Measurements from ENCODE around the gene TRIM8. TPM values are rescaled to one million over a fixed set of nuclear protein-coding genes. Genes with fewer than 3 reads are reported as not detected.

TRIM8 gene
- total and polyA plus RNA-seq, 9 of the 15 experiments (the other 6 are each of a cell fraction or from before 2014, with no cell fraction given): 1.7 to 26.0 (median 9.1) TPM

GRCh38 chr10:102681696-102682095, 37.4 kb downstream of the TRIM8 start:
- no peaks in the 10 kb centered on the region for H3K9me1 ChIP-seq (ENCODE audit: control insufficient read depth, insufficient read depth, low read length)
- intact Hi-C loops (cut with micrococcal nuclease) (no loop called here), in situ Hi-C loops (cut with MboI) (no loop called here)
- peak overlapping the region in 1 of 2 experiments; percentile 64; a peak in 1 of 4 replicates for H3K9ac ChIP-seq (ENCODE audit: insufficient read depth in 1 of 2, low read depth in 2 of 2, low read length in 2 of 2)
- no peaks in the 10 kb centered on the region for H3K9me3 ChIP-seq (replicated peaks; ENCODE audit: control insufficient read depth, insufficient read depth, low read depth, low read length)
- H3K27me3 ChIP-seq (ENCODE audit: control insufficient read depth in 2 of 2, insufficient read depth in 2 of 2, low read length in 2 of 2): no peaks in the 10 kb centered on the region
- FAIRE-seq (no peak), ATAC-seq (no peak), DNase-seq (ENCODE audit: extremely low read depth in 1 of 4, low spot score in 3 of 4) (peak in 1 of 4 experiments; percentile 23)
- peaks cover 9 to 14% of the 10 kb centered on the region in 2 experiments for H3K4me1 ChIP-seq (replicated peaks in 1 of 2; ENCODE audit: control insufficient read depth in 2 of 2, insufficient read depth in 2 of 2, low read length in 2 of 2)
- H3K4me2 ChIP-seq (ENCODE audit: insufficient read depth, low read length): no peak overlapping the region
- H3K79me2 ChIP-seq (ENCODE audit: control insufficient read depth, insufficient read depth, low read length): no peaks in the 10 kb centered on the region
- BruUV-seq (replicated peaks): no TSS peak
- ChIA-PET CTCF (ENCODE audit: low intra/inter-chr PET ratio) (no interaction called here), POLR2A (interaction anchor here (0.6 kb wide), 1 partner anchor 51 kb away, joined by 4 read pairs; no protein-coding TSS in a partner anchor)
- no peak overlapping the region for H3K4me3 ChIP-seq
- H3K27ac ChIP-seq (ENCODE audit: extremely low read depth, low read depth, low read length): no peak overlapping the region
- TF ChIP-seq UBTF (IDR thresholded peaks at IDR 0.05; ENCODE audit: borderline replicate concordance in 1 of 2, low read depth in 2 of 2, low read length in 2 of 2) (no peak), FOXK2 (conservative IDR thresholded peaks at IDR 0.05 in 1 of 2, IDR thresholded peaks at IDR 0.05 in 1 of 2; ENCODE audit: low read depth in 2 of 2) (no peak), ZNF324 (CRISPR knock-in tag; IDR thresholded peaks at IDR 0.05) (no peak), SMAD3 (CRISPR knock-in tag; conservative IDR thresholded peaks at IDR 0.05) (no peak), RBFOX2 (IDR thresholded peaks at IDR 0.05; ENCODE audit: low read depth, low read length) (no peak), NFIC (IDR thresholded peaks at IDR 0.05) (peak; percentile 71), ZNF395 (CRISPR knock-in tag; IDR thresholded peaks at IDR 0.05) (no peak), CHCHD3 (CRISPR knock-in tag; IDR thresholded peaks at IDR 0.05) (no peak)
- no peaks in the 10 kb centered on the region for H4K20me1 ChIP-seq (replicated peaks; ENCODE audit: control insufficient read depth, insufficient read depth, low read length)
- WGBS (ENCODE audit: insufficient coverage, low coverage, missing lambda C conversion rate): 29% methylated on average over 5 of the region's 5 CpGs
- H2AFZ ChIP-seq (ENCODE audit: low read depth, low read length): no peak overlapping the region
- H3K36me3 ChIP-seq (ENCODE audit: control insufficient read depth, insufficient read depth, low read length): peaks cover 5% of the 10 kb centered on the region; the same call in 1 of the 3 replicates
